Esophagus squamous epithelium (tissue), 5 donors: ENCODE results near the gene GET3. TPM values are rescaled to one million over a fixed set of nuclear protein-coding genes. Genes with fewer than 3 reads are reported as not detected.

Experiments used
- DNase-seq: peaks from one replicate; lab custom pipeline; 2025; lab: John Stamatoyannopoulos, UW
- H3K27ac ChIP-seq, 4 donors: fragments of 200-600 bp; sonication (generic); one replicate each; pipeline ENCODE4 v1.5.1; 2016 to 2019; ENCODE audit warnings: mild to moderate bottlenecking in 1 of 4
- H3K27me3 ChIP-seq, 4 donors: fragments of 200-600 bp; sonication (generic); 1 replicate in 3 of 4; 2 replicates in 1 of 4; pipeline versions ENCODE4 v1.5.1 to v1.6.0; 2017 to 2021; ENCODE audit warnings: antibody characterized with exemption in 1 of 4
- H3K36me3 ChIP-seq, 3 donors: fragments of 200-600 bp; sonication (generic); one replicate each; pipeline ENCODE4 v1.5.1; 2016 to 2019
- H3K4me1 ChIP-seq, 3 donors: fragments of 200-600 bp; sonication (generic); one replicate each; pipeline ENCODE4 v1.5.1; 2017 to 2019
- H3K4me3 ChIP-seq, 4 donors: fragments of 200-600 bp; sonication (generic); 1 replicate in 3 of 4; 2 replicates in 1 of 4; pipeline ENCODE4 v1.5.1; 2016 to 2019; ENCODE audit warnings: mild to moderate bottlenecking in 2 of 4, moderate library complexity in 1 of 4
- H3K9me3 ChIP-seq, 3 donors: fragments of 200-600 bp; sonication (generic); one replicate each; pipeline ENCODE4 v1.5.1; 2016 to 2019
- CTCF ChIP-seq, 6 experiments: fragments of 450-650 bp in 4 of 6; fragments of 200-600 bp in 2 of 6; sonication (generic) in 2 of 6; IDR thresholded peaks; one replicate each; pipeline ENCODE4 v1.5.1; 2016 to 2019; ENCODE audit warnings: antibody characterized with exemption in 6 of 6, mild to moderate bottlenecking in 4 of 6, moderate library complexity in 4 of 6
- POLR2A ChIP-seq, 4 donors: fragments of 450-650 bp; IDR thresholded peaks; one replicate each; pipeline ENCODE4 v1.6.1; 2017; ENCODE audit warnings: antibody characterized with exemption in 4 of 4, mild to moderate bottlenecking in 4 of 4, moderate library complexity in 3 of 4
- WGBS, 2 donors: methylation state at CpG; one replicate each; pipeline ENCODE4 v1.1.5; 2018; 5-methylcytosine and 5-hydroxymethylcytosine counted together
- intact Hi-C: fragments of 100-400 bp; cut with DNase I; formaldehyde crosslinking; loops from one replicate; pipeline ENCODE4 v1.15.0; 2022
- total RNA-seq, 4 donors: library from RNA; depleted of rRNA; stranded (reverse); fragments of >200 nt; gene quantifications; one replicate each; pipeline ENCODE4 v1.1.0, GENCODE V29; 2016
- donor health status: DM: yes; HTN: yes; CAD: no.

GET3 gene
- total RNA-seq, 4 donors from 2014 or later = 36.8 to 69.9 (median 51.2) TPM

DNA sequence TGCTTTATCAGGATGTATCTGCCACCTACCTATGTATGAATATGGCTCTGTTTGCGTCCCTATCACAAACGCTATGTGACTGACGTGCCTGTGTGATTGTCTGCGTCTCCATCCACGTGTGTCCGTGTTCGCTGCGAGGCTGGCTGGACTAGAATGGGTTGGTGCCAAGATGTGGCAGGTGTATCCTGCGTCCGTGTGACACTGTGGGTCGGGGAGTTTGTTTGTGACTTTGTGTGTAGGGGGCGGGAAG, 44.8 kb downstream of the GET3 start:
- Histone ChIP-seq H3K4me1 (peaks cover 71 to 89% (median 72%) of the 10 kb centered on the region in 3 donors), H3K27ac (peak overlapping the region; percentile 99), H3K27me3 (no peaks in the 10 kb centered on the region), H3K4me3 (peak overlapping the region; percentile 43 to 70 (median 55)), H3K36me3 (no peaks in the 10 kb centered on the region), H3K9me3 (no peaks in the 10 kb centered on the region)
- WGBS, 2 donors = 0% methylated on average over 6 of the region's 12 CpGs; no CpG with 5 or more reads in 1 of the 2 donors
- peak; percentile 67 for DNase-seq
- intact Hi-C loops = no loop called here
- TF ChIP-seq POLR2A (IDR thresholded peaks at IDR 0.05) (no peak), CTCF (IDR thresholded peaks at IDR 0.05) (no peak)

GRCh38 chr19:12782424-12783290, 45.4 kb downstream of the GET3 start:
- Histone ChIP-seq H3K36me3 (no peaks in the 10 kb centered on the region), H3K4me1 (peaks cover 72 to 89% (median 74%) of the 10 kb centered on the region in 3 donors), H3K27ac (peak overlapping the region; percentile 99), H3K27me3 (no peaks in the 10 kb centered on the region), H3K9me3 (no peaks in the 10 kb centered on the region), H3K4me3 (peak overlapping the region; percentile 43 to 70 (median 55))
- 0% methylated on average over 4 to 20 of the region's 88 CpGs for WGBS, 2 donors
- peak; percentile 67 for DNase-seq
- intact Hi-C loops = no loop called here
- TF ChIP-seq CTCF (IDR thresholded peaks at IDR 0.05) (peak in 4 of 6 experiments; percentile 5 to 20 (median 16)), POLR2A (IDR thresholded peaks at IDR 0.05) (peak in 3 of 4 donors; percentile 29 to 76 (median 62))

DNA sequence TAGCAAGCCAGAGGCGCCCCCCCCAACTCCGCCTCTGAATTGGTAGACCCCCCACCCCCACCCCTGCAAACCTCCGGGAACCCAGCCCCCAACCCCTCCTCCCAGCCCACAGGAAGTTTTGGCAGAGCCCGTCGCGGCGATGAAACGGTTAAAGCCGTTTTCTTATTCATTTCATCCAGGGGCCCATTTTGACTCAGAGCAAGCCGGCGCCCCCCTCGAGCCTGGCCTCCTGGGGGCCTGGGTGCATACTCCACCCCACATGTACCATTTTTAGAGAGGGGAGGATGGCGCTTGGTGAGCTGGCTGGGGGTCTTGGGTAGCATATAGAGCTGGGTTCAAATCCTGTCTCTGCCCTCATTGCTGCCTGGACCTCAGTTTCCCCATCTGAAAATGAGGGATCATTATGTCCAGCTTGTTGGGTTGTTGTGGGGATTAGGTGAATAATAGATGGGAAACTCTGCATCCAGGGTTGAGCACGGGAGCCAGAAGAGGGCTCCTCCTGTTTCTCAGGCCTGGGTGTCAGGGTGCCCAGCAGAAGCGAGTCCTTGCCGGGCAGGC, 46.1 kb downstream of the GET3 start:
- peak overlapping the region; percentile 43 to 70 (median 55) for H3K4me3 ChIP-seq
- 4 to 19% methylated on average over 4 to 5 of the region's 16 CpGs for WGBS, 2 donors
- H3K27ac ChIP-seq = peak overlapping the region; percentile 99
- no peak for DNase-seq
- no peaks in the 10 kb centered on the region for H3K36me3 ChIP-seq
- H3K4me1 ChIP-seq = peaks cover 79 to 89% (median 80%) of the 10 kb centered on the region in 3 donors
- no peaks in the 10 kb centered on the region for H3K9me3 ChIP-seq
- TF ChIP-seq POLR2A (IDR thresholded peaks at IDR 0.05) = peak in 1 of 4 donors; percentile 12
- TF ChIP-seq CTCF (IDR thresholded peaks at IDR 0.05) = peak in 1 of 6 experiments; percentile 6
- no peaks in the 10 kb centered on the region for H3K27me3 ChIP-seq
- intact Hi-C loops = no loop called here

DNA sequence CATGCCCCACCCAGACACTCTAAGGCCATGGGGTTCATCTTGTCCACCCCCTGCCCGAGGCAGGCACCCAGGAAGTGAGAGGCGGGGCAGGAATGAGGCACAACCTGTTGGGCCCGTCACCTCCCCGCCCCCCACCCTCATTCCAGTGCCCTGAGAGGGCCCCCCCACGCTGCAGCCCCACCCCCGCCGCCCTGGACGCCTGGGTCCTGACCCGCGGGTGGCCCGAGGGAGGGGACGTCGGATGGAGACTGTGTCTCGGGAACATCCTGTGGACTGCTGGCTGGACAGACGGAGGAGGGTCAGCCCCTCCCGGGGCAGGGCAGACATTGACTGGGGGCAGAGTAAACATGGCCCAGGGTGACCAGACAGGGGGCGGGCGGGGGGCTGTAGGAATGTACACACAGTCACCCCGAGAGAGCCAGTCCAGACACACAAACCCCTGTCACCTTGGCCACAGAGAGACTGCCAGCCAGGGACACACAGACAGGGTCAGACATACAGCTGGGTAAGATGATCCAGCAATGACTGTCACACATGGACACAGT, 46.6 kb downstream of the GET3 start:
- Histone ChIP-seq H3K4me3 (peak overlapping the region in 3 of 4 donors; percentile 52 to 70 (median 58)), H3K27me3 (no peaks in the 10 kb centered on the region), H3K27ac (peak overlapping the region; percentile 99), H3K4me1 (peaks cover 79 to 89% (median 80%) of the 10 kb centered on the region in 3 donors), H3K36me3 (no peaks in the 10 kb centered on the region), H3K9me3 (no peaks in the 10 kb centered on the region)
- WGBS, 2 donors = 0 to 50% methylated on average over 1 to 2 of the region's 19 CpGs
- no peak for DNase-seq
- TF ChIP-seq POLR2A (IDR thresholded peaks at IDR 0.05) (no peak), CTCF (IDR thresholded peaks at IDR 0.05) (no peak)
- intact Hi-C loops = no loop called here
